SK-N-SH treated with all-trans-retinoic acid at 6 μM for 48 hours (cell line): ENCODE measurements around the gene MLPH.

Experiments used
- ATAC-seq: fragments of 200-7000 bp; cut with Tn5 transposase; 3 replicates; pipeline ENCODE4 v1.9.1; 2020; ENCODE audit warnings: mild to moderate bottlenecking, moderate library complexity
- ARNTL ChIP-seq: fragments of 450-650 bp; formaldehyde crosslinking; IDR thresholded peaks from 2 replicates; pipeline ENCODE4 v1.5.0; 2020; ENCODE audit warnings: low read depth, mild to moderate bottlenecking, moderate library complexity, borderline replicate concordance
- BACH2 ChIP-seq: fragments of 250-450 bp; sonication (Bioruptor Pico); IDR thresholded peaks from 2 replicates; pipeline ENCODE4 v1.9.0; 2021; ENCODE audit warnings: mild to moderate bottlenecking, borderline replicate concordance
- CSDC2 ChIP-seq: fragments of 250-450 bp; sonication (Bioruptor Pico); IDR thresholded peaks from 2 replicates; pipeline ENCODE4 v1.5.0; 2020; ENCODE audit warnings: mild to moderate bottlenecking, moderate library complexity
- ESRRG ChIP-seq: fragments of 250-450 bp; sonication (Bioruptor Pico); IDR thresholded peaks from 2 replicates; pipeline ENCODE4 v1.6.1; 2021; ENCODE audit warnings: mild to moderate bottlenecking
- ISL1 ChIP-seq: fragments of 250-450 bp; sonication (Bioruptor Pico); IDR thresholded peaks from 2 replicates; pipeline ENCODE4 v2.1.2; 2022; ENCODE audit warnings: mild to moderate bottlenecking, moderate library complexity
- OSR1 ChIP-seq: fragments of 250-450 bp; sonication (Bioruptor Pico); IDR thresholded peaks from 2 replicates; pipeline ENCODE4 v1.8.0; 2022; ENCODE audit warnings: moderate library complexity, mild to moderate bottlenecking, inconsistent platforms
- PPARA ChIP-seq: fragments of 250-450 bp; sonication (Bioruptor Pico); IDR thresholded peaks from 2 replicates; pipeline ENCODE4 v1.5.0; 2020; ENCODE audit warnings: mild to moderate bottlenecking, borderline replicate concordance
- RARB ChIP-seq: fragments of 250-450 bp; sonication (Bioruptor Pico); IDR thresholded peaks from 2 replicates; pipeline ENCODE4 v1.8.0; 2021; ENCODE audit warnings: mild to moderate bottlenecking, moderate library complexity
- SNAI2 ChIP-seq: fragments of 250-450 bp; sonication (Bioruptor Pico); IDR thresholded peaks from 2 replicates; pipeline ENCODE4 v1.5.0; 2020; ENCODE audit warnings: mild to moderate bottlenecking, moderate library complexity
- TCF4 ChIP-seq: fragments of 250-450 bp; sonication (Bioruptor Pico); IDR thresholded peaks from 2 replicates; pipeline ENCODE4 v1.8.0; 2021; ENCODE audit warnings: mild to moderate bottlenecking, moderate library complexity, borderline replicate concordance
- TOX ChIP-seq: fragments of 250-450 bp; sonication (Bioruptor Pico); IDR thresholded peaks from 2 replicates; pipeline ENCODE4 v1.8.0; 2021; ENCODE audit warnings: mild to moderate bottlenecking, moderate library complexity, borderline replicate concordance
- ZC3H10 ChIP-seq: fragments of 250-450 bp; sonication (Bioruptor Pico); IDR thresholded peaks from 2 replicates; pipeline ENCODE4 v1.5.1; 2021; ENCODE audit warnings: mild to moderate bottlenecking, moderate library complexity
- ZFP3 ChIP-seq: fragments of 250-450 bp; sonication (Bioruptor Pico); IDR thresholded peaks from 2 replicates; pipeline ENCODE4 v1.5.0; 2020; ENCODE audit warnings: mild to moderate bottlenecking, moderate library complexity
- ZFP30 ChIP-seq: fragments of 450-650 bp; formaldehyde crosslinking; IDR thresholded peaks from 2 replicates; pipeline ENCODE4 v1.5.0; 2022; ENCODE audit warnings: mild to moderate bottlenecking, moderate library complexity
- ZNF565 ChIP-seq: fragments of 450-650 bp; formaldehyde crosslinking; conservative IDR thresholded peaks from 2 replicates; pipeline ENCODE4 v1.5.0; 2020; ENCODE audit warnings: low read depth, mild to moderate bottlenecking, moderate library complexity
- ZNF70 ChIP-seq: fragments of 450-650 bp; formaldehyde crosslinking; IDR thresholded peaks from 2 replicates; pipeline ENCODE4 v1.5.0; 2020; ENCODE audit warnings: mild to moderate bottlenecking, moderate library complexity
- TF ChIP-seq, protein P1 (sequence below): fragments of 250-450 bp; sonication (Bioruptor Pico); IDR thresholded peaks from 2 replicates; pipeline ENCODE4 v1.5.1; 2021; ENCODE audit warnings: mild to moderate bottlenecking, moderate library complexity
- TF ChIP-seq, protein P2 (sequence below): fragments of 250-450 bp; sonication (Bioruptor Pico); IDR thresholded peaks from 2 replicates; pipeline ENCODE4 v1.8.0; 2021; ENCODE audit warnings: low read depth, mild to moderate bottlenecking, moderate library complexity, borderline replicate concordance
- TF ChIP-seq, protein P3 (sequence below): fragments of 250-450 bp; sonication (Bioruptor Pico); IDR thresholded peaks from 2 replicates; pipeline ENCODE4 v1.5.0; 2020; ENCODE audit warnings: mild to moderate bottlenecking, moderate library complexity
- TF ChIP-seq, protein P4 (sequence below): fragments of 250-450 bp; sonication (Bioruptor Pico); IDR thresholded peaks from 2 replicates; pipeline ENCODE4 v1.5.1; 2020; ENCODE audit warnings: low read depth, mild to moderate bottlenecking, moderate library complexity

MLPH gene

DNA sequence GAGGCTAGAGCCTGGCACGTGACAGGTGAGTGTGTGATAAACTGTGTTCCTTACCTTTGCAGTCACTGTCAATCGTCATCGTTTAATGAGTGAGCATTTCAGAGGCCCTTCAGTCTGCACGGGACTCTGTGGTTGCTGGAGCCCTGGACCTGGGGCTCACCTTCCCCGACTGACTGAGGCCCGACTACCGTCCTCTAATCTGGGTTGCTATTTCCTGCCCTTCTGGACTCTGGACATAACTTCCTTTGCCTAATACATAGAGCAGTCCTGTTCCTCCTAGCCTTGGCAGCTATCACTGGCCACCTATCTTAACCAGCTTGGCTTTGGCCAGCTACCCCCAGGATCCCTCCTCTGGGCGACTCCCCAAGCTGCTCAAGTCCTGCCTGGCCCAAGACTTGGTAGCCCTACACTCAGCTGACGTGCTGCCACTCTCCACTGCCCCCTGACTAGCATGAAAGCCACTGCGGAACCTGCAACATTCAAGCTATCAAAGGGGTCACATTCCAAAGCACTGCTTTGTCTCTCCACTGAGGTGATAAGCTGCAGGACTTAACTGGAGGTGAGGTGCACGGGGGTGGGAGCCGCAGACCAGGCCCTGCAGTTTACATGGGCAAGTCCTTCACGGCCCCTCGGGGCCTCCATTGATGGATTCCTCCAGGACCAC lies 114.5 kb downstream of the MLPH start:
- no peak for ATAC-seq

DNA sequence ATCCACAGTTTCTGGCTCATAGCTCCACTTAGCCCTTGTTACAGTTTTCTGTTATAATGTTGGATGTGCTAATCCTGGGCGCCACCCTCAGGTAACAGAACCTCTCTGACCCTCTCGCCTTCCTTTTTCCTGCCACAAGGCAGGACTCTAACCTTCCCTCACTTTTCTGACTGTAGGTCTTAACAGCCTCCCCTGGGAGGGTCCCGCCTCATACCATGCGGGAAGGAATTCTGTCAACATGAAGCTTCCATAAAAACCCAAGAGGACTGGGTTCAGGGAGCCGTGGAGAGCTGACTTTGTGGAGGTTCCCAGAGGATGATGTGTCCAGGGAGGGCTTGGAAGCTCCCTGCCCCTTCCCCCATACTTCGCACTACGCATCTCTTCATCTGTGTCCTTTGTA lies 115.4 kb downstream of the MLPH start:
- no peak for ATAC-seq
- TF ChIP-seq, protein P1, sequence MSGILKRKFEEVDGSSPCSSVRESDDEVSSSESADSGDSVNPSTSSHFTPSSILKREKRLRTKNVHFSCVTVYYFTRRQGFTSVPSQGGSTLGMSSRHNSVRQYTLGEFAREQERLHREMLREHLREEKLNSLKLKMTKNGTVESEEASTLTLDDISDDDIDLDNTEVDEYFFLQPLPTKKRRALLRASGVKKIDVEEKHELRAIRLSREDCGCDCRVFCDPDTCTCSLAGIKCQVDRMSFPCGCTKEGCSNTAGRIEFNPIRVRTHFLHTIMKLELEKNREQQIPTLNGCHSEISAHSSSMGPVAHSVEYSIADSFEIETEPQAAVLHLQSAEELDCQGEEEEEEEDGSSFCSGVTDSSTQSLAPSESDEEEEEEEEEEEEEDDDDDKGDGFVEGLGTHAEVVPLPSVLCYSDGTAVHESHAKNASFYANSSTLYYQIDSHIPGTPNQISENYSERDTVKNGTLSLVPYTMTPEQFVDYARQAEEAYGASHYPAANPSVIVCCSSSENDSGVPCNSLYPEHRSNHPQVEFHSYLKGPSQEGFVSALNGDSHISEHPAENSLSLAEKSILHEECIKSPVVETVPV = no peak
- TF ChIP-seq ZNF70 (CRISPR knock-in tag) (no peak), ESRRG (CRISPR knock-in tag) (no peak), OSR1 (CRISPR knock-in tag) (no peak), PPARA (no peak), ARNTL (CRISPR knock-in tag) (no peak)
- TF ChIP-seq, protein P2, sequence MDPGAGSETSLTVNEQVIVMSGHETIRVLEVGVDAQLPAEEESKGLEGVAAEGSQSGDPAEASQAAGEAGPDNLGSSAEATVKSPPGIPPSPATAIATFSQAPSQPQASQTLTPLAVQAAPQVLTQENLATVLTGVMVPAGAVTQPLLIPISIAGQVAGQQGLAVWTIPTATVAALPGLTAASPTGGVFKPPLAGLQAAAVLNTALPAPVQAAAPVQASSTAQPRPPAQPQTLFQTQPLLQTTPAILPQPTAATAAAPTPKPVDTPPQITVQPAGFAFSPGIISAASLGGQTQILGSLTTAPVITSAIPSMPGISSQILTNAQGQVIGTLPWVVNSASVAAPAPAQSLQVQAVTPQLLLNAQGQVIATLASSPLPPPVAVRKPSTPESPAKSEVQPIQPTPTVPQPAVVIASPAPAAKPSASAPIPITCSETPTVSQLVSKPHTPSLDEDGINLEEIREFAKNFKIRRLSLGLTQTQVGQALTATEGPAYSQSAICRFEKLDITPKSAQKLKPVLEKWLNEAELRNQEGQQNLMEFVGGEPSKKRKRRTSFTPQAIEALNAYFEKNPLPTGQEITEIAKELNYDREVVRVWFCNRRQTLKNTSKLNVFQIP (CRISPR knock-in tag) = no peak

More for the DNA sequence above, 114.5 kb downstream of the MLPH start:
- no peak for TF ChIP-seq TCF4 (CRISPR knock-in tag)
- no peak for TF ChIP-seq TOX (CRISPR knock-in tag)
- TF ChIP-seq RARB = no peak
- TF ChIP-seq PPARA = no peak
- TF ChIP-seq ZC3H10 (CRISPR knock-in tag) = no peak
- no peak for TF ChIP-seq ZNF565 (CRISPR knock-in tag)
- no peak for TF ChIP-seq OSR1 (CRISPR knock-in tag)
- TF ChIP-seq, protein P3, sequence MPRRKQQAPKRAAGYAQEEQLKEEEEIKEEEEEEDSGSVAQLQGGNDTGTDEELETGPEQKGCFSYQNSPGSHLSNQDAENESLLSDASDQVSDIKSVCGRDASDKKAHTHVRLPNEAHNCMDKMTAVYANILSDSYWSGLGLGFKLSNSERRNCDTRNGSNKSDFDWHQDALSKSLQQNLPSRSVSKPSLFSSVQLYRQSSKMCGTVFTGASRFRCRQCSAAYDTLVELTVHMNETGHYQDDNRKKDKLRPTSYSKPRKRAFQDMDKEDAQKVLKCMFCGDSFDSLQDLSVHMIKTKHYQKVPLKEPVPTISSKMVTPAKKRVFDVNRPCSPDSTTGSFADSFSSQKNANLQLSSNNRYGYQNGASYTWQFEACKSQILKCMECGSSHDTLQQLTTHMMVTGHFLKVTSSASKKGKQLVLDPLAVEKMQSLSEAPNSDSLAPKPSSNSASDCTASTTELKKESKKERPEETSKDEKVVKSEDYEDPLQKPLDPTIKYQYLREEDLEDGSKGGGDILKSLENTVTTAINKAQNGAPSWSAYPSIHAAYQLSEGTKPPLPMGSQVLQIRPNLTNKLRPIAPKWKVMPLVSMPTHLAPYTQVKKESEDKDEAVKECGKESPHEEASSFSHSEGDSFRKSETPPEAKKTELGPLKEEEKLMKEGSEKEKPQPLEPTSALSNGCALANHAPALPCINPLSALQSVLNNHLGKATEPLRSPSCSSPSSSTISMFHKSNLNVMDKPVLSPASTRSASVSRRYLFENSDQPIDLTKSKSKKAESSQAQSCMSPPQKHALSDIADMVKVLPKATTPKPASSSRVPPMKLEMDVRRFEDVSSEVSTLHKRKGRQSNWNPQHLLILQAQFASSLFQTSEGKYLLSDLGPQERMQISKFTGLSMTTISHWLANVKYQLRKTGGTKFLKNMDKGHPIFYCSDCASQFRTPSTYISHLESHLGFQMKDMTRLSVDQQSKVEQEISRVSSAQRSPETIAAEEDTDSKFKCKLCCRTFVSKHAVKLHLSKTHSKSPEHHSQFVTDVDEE (CRISPR knock-in tag) = no peak
- no peak for TF ChIP-seq BACH2 (CRISPR knock-in tag)
- TF ChIP-seq SNAI2 = no peak
- no peak for TF ChIP-seq CSDC2 (CRISPR knock-in tag)
- TF ChIP-seq ESRRG (CRISPR knock-in tag) = no peak
- TF ChIP-seq, protein P4, sequence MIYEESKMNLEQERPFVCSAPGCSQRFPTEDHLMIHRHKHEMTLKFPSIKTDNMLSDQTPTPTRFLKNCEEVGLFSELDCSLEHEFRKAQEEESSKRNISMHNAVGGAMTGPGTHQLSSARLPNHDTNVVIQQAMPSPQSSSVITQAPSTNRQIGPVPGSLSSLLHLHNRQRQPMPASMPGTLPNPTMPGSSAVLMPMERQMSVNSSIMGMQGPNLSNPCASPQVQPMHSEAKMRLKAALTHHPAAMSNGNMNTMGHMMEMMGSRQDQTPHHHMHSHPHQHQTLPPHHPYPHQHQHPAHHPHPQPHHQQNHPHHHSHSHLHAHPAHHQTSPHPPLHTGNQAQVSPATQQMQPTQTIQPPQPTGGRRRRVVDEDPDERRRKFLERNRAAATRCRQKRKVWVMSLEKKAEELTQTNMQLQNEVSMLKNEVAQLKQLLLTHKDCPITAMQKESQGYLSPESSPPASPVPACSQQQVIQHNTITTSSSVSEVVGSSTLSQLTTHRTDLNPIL (CRISPR knock-in tag) = no peak
- TF ChIP-seq, protein P1 = no peak
- no peak for TF ChIP-seq ZFP3 (CRISPR knock-in tag)
- TF ChIP-seq ISL1 (CRISPR knock-in tag) = no peak

DNA sequence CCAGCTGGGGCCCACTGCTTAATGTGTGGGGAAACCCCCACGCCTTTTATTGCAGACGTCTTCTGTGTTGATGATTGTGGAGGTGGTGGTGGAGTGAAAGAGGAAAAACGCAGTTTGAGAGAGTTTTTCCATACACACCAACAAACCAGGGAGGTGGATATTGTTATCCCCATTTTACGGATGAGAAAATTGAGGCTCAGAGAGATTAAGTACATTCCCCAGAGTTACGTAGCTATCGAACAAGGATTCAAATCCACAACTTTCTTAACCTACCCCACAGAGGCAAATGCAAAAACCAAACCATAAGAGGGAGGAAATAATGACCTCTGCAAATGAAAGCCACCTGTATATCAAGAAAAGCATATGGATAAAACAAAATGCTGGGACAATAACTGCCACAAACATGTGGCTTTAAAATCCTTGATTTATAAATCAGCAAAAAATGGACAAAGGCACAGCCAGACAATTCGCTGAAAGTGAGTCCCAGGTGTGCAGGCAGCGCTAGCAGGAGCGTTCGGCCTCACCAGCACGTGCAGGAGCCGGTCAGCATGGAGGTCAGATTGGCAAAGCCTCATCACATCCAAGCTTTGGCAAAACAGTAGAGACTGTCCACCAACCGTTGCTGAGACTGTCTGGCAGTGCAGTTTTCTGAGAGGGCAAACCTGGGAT lies 116.1 kb downstream of the MLPH start:
- ATAC-seq = no peak
- TF ChIP-seq PPARA = no peak
- no peak for TF ChIP-seq ZFP30 (CRISPR knock-in tag)
- TF ChIP-seq ZC3H10 (CRISPR knock-in tag) = no peak
